SK-N-SH treated with all-trans-retinoic acid at 6 μM for 48 hours (cell line): ENCODE data around the gene TSPAN18.

Experiments used
- ATAC-seq: fragments of 200-7000 bp; cut with Tn5 transposase; 3 replicates; pipeline ENCODE4 v1.9.1; 2020; ENCODE audit warnings: mild to moderate bottlenecking, moderate library complexity
- ARNTL ChIP-seq: fragments of 450-650 bp; formaldehyde crosslinking; IDR thresholded peaks from 2 replicates; pipeline ENCODE4 v1.5.0; 2020; ENCODE audit warnings: low read depth, mild to moderate bottlenecking, moderate library complexity, borderline replicate concordance
- BACH2 ChIP-seq: fragments of 250-450 bp; sonication (Bioruptor Pico); IDR thresholded peaks from 2 replicates; pipeline ENCODE4 v1.9.0; 2021; ENCODE audit warnings: mild to moderate bottlenecking, borderline replicate concordance
- CSDC2 ChIP-seq: fragments of 250-450 bp; sonication (Bioruptor Pico); IDR thresholded peaks from 2 replicates; pipeline ENCODE4 v1.5.0; 2020; ENCODE audit warnings: mild to moderate bottlenecking, moderate library complexity
- ESRRG ChIP-seq: fragments of 250-450 bp; sonication (Bioruptor Pico); IDR thresholded peaks from 2 replicates; pipeline ENCODE4 v1.6.1; 2021; ENCODE audit warnings: mild to moderate bottlenecking
- GLIS3 ChIP-seq: fragments of 250-450 bp; sonication (Bioruptor Pico); IDR thresholded peaks from 2 replicates; pipeline ENCODE4 v1.5.0; 2020; ENCODE audit warnings: mild to moderate bottlenecking, moderate library complexity
- ISL1 ChIP-seq: fragments of 250-450 bp; sonication (Bioruptor Pico); IDR thresholded peaks from 2 replicates; pipeline ENCODE4 v2.1.2; 2022; ENCODE audit warnings: mild to moderate bottlenecking, moderate library complexity
- OSR1 ChIP-seq: fragments of 250-450 bp; sonication (Bioruptor Pico); IDR thresholded peaks from 2 replicates; pipeline ENCODE4 v1.8.0; 2022; ENCODE audit warnings: moderate library complexity, mild to moderate bottlenecking, inconsistent platforms
- PPARA ChIP-seq: fragments of 250-450 bp; sonication (Bioruptor Pico); IDR thresholded peaks from 2 replicates; pipeline ENCODE4 v1.5.0; 2020; ENCODE audit warnings: mild to moderate bottlenecking, borderline replicate concordance
- RARB ChIP-seq: fragments of 250-450 bp; sonication (Bioruptor Pico); IDR thresholded peaks from 2 replicates; pipeline ENCODE4 v1.8.0; 2021; ENCODE audit warnings: mild to moderate bottlenecking, moderate library complexity
- SNAI2 ChIP-seq: fragments of 250-450 bp; sonication (Bioruptor Pico); IDR thresholded peaks from 2 replicates; pipeline ENCODE4 v1.5.0; 2020; ENCODE audit warnings: mild to moderate bottlenecking, moderate library complexity
- TOX ChIP-seq: fragments of 250-450 bp; sonication (Bioruptor Pico); IDR thresholded peaks from 2 replicates; pipeline ENCODE4 v1.8.0; 2021; ENCODE audit warnings: mild to moderate bottlenecking, moderate library complexity, borderline replicate concordance
- ZC3H10 ChIP-seq: fragments of 250-450 bp; sonication (Bioruptor Pico); IDR thresholded peaks from 2 replicates; pipeline ENCODE4 v1.5.1; 2021; ENCODE audit warnings: mild to moderate bottlenecking, moderate library complexity
- ZFP3 ChIP-seq: fragments of 250-450 bp; sonication (Bioruptor Pico); IDR thresholded peaks from 2 replicates; pipeline ENCODE4 v1.5.0; 2020; ENCODE audit warnings: mild to moderate bottlenecking, moderate library complexity
- ZFP30 ChIP-seq: fragments of 450-650 bp; formaldehyde crosslinking; IDR thresholded peaks from 2 replicates; pipeline ENCODE4 v1.5.0; 2022; ENCODE audit warnings: mild to moderate bottlenecking, moderate library complexity
- ZNF70 ChIP-seq: fragments of 450-650 bp; formaldehyde crosslinking; IDR thresholded peaks from 2 replicates; pipeline ENCODE4 v1.5.0; 2020; ENCODE audit warnings: mild to moderate bottlenecking, moderate library complexity
- ZNF8 ChIP-seq: fragments of 450-650 bp; formaldehyde crosslinking; IDR thresholded peaks from 2 replicates; pipeline ENCODE4 v1.5.0; 2020; ENCODE audit warnings: mild to moderate bottlenecking, moderate library complexity
- TF ChIP-seq, protein P1 (sequence below): fragments of 250-450 bp; sonication (Bioruptor Pico); IDR thresholded peaks from 2 replicates; pipeline ENCODE4 v1.5.0; 2020; ENCODE audit warnings: mild to moderate bottlenecking, moderate library complexity
- TF ChIP-seq, protein P2 (sequence below): fragments of 250-450 bp; sonication (Bioruptor Pico); IDR thresholded peaks from 2 replicates; pipeline ENCODE4 v1.8.0; 2020; ENCODE audit warnings: mild to moderate bottlenecking, moderate library complexity, borderline replicate concordance
- TF ChIP-seq, protein P3 (sequence below): fragments of 250-450 bp; sonication (Bioruptor Pico); IDR thresholded peaks from 2 replicates; pipeline ENCODE4 v1.8.0; 2021; ENCODE audit warnings: low read depth, mild to moderate bottlenecking, moderate library complexity, borderline replicate concordance
- TF ChIP-seq, protein P4 (sequence below): fragments of 250-450 bp; sonication (Bioruptor Pico); IDR thresholded peaks from 2 replicates; pipeline ENCODE4 v1.5.1; 2020; ENCODE audit warnings: low read depth, mild to moderate bottlenecking, moderate library complexity
- TF ChIP-seq, protein P5 (sequence below): fragments of 250-450 bp; sonication (Bioruptor Pico); IDR thresholded peaks from 2 replicates; pipeline ENCODE4 v1.5.1; 2021; ENCODE audit warnings: mild to moderate bottlenecking, moderate library complexity

TSPAN18 gene

DNA sequence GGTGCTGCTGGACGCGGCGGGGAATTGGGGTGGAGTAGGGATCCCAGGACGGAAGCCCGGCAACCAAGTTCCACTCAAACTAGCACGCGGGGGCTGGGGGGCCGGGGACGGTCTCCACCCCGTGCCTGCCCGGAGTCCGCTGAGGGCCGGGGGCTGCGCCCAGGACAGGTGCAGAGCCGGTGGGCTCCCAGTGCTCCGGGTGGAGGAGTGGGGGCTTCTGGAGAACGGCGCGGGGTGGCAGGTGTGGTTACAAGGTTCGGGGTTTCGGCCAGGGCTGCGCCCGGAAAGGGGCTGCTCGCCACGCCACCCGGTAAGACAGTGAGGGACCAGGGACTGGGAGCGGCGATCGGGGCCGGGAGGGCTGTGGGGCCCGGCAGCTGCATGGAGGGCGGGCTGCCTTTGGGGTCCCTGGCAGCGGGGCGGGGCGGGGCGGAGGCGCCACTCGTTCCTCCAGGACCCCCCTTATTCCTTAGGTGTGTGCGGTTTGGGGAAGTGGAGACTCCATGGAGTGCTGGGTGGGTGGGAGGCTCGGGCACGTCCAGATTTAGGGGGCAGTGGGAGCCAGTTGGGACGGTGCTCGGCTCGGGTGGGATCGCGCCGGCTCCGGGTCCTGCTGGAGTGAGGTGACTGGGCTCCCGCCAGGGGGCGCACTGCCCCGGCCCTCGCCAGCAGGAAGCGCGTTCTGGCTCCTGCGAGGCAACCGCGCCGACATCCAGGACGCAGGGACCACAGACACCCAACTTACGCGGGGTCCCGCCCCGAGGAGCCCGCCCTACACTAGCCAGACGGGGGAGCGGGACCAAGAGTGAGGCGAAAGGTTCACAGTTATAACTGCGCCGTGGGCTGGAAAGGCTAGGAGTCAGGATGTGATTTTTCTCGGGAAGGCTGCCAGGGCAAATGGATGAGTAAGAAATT is 868 bp downstream of the TSPAN18 start:
- TF ChIP-seq GLIS3 (CRISPR knock-in tag) (no peak), ZNF70 (CRISPR knock-in tag) (no peak)
- TF ChIP-seq, protein P1, sequence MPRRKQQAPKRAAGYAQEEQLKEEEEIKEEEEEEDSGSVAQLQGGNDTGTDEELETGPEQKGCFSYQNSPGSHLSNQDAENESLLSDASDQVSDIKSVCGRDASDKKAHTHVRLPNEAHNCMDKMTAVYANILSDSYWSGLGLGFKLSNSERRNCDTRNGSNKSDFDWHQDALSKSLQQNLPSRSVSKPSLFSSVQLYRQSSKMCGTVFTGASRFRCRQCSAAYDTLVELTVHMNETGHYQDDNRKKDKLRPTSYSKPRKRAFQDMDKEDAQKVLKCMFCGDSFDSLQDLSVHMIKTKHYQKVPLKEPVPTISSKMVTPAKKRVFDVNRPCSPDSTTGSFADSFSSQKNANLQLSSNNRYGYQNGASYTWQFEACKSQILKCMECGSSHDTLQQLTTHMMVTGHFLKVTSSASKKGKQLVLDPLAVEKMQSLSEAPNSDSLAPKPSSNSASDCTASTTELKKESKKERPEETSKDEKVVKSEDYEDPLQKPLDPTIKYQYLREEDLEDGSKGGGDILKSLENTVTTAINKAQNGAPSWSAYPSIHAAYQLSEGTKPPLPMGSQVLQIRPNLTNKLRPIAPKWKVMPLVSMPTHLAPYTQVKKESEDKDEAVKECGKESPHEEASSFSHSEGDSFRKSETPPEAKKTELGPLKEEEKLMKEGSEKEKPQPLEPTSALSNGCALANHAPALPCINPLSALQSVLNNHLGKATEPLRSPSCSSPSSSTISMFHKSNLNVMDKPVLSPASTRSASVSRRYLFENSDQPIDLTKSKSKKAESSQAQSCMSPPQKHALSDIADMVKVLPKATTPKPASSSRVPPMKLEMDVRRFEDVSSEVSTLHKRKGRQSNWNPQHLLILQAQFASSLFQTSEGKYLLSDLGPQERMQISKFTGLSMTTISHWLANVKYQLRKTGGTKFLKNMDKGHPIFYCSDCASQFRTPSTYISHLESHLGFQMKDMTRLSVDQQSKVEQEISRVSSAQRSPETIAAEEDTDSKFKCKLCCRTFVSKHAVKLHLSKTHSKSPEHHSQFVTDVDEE: no peak
- ATAC-seq: peak; percentile 95

DNA sequence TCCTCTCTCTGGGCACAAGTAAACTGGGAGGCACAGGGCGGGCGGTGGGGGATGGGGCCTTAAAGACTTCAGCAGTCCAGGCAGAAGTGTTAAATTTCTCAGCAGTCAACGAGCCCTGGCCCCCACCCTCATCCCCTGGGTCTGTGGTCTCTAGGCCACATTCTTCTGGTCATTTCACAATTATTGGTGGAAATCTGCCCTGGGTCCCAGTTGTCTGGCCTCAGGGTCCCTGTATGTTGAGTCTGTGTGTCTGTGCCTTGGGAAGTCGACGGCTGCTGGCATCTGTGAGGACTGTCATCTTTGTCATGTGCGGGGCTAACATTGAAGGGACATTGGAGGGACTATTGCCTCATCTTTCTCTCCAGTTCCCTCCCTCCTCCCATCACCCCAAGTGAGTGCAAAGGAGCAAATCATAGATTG is 1.7 kb downstream of the TSPAN18 start:
- no peak for ATAC-seq
- TF ChIP-seq ZNF8 (CRISPR knock-in tag) (no peak), ZC3H10 (no peak), ZNF70 (CRISPR knock-in tag) (no peak), SNAI2 (CRISPR knock-in tag) (no peak), ARNTL (CRISPR knock-in tag) (no peak), BACH2 (CRISPR knock-in tag) (no peak)

DNA sequence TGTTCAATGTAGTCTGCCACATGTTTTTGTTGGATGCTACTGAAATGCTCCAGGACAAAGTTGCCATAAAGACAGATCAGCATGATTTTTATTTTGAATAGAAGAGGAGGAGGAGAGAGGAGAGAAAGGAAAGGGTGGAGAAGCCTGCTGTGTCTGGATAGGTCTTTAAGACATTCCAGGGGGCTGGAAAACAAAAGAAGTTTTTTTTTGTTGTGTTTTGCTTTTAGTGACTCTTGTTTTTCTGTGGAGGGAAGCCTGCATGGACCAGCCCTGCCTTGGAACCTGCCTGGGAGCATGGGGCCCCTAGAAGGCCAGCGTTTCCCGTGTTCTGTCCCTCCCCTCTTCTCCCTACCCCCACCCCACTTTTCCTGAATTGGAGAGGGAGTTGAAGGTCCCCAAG is 2.3 kb downstream of the TSPAN18 start:
- no peak for ATAC-seq
- TF ChIP-seq, protein P2, sequence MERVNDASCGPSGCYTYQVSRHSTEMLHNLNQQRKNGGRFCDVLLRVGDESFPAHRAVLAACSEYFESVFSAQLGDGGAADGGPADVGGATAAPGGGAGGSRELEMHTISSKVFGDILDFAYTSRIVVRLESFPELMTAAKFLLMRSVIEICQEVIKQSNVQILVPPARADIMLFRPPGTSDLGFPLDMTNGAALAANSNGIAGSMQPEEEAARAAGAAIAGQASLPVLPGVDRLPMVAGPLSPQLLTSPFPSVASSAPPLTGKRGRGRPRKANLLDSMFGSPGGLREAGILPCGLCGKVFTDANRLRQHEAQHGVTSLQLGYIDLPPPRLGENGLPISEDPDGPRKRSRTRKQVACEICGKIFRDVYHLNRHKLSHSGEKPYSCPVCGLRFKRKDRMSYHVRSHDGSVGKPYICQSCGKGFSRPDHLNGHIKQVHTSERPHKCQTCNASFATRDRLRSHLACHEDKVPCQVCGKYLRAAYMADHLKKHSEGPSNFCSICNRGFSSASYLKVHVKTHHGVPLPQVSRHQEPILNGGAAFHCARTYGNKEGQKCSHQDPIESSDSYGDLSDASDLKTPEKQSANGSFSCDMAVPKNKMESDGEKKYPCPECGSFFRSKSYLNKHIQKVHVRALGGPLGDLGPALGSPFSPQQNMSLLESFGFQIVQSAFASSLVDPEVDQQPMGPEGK (CRISPR knock-in tag): no peak
- TF ChIP-seq ISL1 (CRISPR knock-in tag): no peak
- TF ChIP-seq, protein P3, sequence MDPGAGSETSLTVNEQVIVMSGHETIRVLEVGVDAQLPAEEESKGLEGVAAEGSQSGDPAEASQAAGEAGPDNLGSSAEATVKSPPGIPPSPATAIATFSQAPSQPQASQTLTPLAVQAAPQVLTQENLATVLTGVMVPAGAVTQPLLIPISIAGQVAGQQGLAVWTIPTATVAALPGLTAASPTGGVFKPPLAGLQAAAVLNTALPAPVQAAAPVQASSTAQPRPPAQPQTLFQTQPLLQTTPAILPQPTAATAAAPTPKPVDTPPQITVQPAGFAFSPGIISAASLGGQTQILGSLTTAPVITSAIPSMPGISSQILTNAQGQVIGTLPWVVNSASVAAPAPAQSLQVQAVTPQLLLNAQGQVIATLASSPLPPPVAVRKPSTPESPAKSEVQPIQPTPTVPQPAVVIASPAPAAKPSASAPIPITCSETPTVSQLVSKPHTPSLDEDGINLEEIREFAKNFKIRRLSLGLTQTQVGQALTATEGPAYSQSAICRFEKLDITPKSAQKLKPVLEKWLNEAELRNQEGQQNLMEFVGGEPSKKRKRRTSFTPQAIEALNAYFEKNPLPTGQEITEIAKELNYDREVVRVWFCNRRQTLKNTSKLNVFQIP (CRISPR knock-in tag): no peak
- TF ChIP-seq, protein P1: no peak
- no peak for TF ChIP-seq ZNF70 (CRISPR knock-in tag)
- TF ChIP-seq RARB (CRISPR knock-in tag): no peak
- TF ChIP-seq BACH2 (CRISPR knock-in tag): no peak
- TF ChIP-seq ZC3H10: no peak
- no peak for TF ChIP-seq OSR1
- TF ChIP-seq ZFP3 (CRISPR knock-in tag): no peak
- no peak for TF ChIP-seq ZNF8 (CRISPR knock-in tag)
- TF ChIP-seq, protein P4, sequence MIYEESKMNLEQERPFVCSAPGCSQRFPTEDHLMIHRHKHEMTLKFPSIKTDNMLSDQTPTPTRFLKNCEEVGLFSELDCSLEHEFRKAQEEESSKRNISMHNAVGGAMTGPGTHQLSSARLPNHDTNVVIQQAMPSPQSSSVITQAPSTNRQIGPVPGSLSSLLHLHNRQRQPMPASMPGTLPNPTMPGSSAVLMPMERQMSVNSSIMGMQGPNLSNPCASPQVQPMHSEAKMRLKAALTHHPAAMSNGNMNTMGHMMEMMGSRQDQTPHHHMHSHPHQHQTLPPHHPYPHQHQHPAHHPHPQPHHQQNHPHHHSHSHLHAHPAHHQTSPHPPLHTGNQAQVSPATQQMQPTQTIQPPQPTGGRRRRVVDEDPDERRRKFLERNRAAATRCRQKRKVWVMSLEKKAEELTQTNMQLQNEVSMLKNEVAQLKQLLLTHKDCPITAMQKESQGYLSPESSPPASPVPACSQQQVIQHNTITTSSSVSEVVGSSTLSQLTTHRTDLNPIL (CRISPR knock-in tag): no peak
- no peak for TF ChIP-seq ESRRG (CRISPR knock-in tag)
- no peak for TF ChIP-seq ZFP30
- TF ChIP-seq, protein P5, sequence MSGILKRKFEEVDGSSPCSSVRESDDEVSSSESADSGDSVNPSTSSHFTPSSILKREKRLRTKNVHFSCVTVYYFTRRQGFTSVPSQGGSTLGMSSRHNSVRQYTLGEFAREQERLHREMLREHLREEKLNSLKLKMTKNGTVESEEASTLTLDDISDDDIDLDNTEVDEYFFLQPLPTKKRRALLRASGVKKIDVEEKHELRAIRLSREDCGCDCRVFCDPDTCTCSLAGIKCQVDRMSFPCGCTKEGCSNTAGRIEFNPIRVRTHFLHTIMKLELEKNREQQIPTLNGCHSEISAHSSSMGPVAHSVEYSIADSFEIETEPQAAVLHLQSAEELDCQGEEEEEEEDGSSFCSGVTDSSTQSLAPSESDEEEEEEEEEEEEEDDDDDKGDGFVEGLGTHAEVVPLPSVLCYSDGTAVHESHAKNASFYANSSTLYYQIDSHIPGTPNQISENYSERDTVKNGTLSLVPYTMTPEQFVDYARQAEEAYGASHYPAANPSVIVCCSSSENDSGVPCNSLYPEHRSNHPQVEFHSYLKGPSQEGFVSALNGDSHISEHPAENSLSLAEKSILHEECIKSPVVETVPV (CRISPR knock-in tag): no peak
- no peak for TF ChIP-seq CSDC2 (CRISPR knock-in tag)
- no peak for TF ChIP-seq PPARA (CRISPR knock-in tag)
- TF ChIP-seq TOX (CRISPR knock-in tag): no peak
- TF ChIP-seq, all 23 proteins: peak for 0
